NCI-H2081 (cell line): Measurements from ENCODE around the gene GATAD2B.

Experiments used
- DNase-seq, 2 experiments: peaks; one replicate each; lab custom pipeline; 2025; lab: John Stamatoyannopoulos, UW

Gene GATAD2B

GRCh38 chr1:153922972-153923925 is at the start of gene GATAD2B:
Gene GATAD2B, minus strand, starts transcription at chr1:153922972. Its CDS starts 94,625 bp downstream, at chr1:153828347.
- DNase-seq: peak; percentile 100

- no peak for DNase-seq
These were observed 47.6 kb upstream of the GATAD2B start for GRCh38 chr1:153970346-153970745.

- no peak for DNase-seq
These were observed 46.2 kb upstream of the GATAD2B start for GRCh38 chr1:153968972-153969371.

GRCh38 chr1:153968408-153968807 is 45.6 kb upstream of the GATAD2B start:
- DNase-seq: peak in 1 of 2 experiments; percentile 34

DNA sequence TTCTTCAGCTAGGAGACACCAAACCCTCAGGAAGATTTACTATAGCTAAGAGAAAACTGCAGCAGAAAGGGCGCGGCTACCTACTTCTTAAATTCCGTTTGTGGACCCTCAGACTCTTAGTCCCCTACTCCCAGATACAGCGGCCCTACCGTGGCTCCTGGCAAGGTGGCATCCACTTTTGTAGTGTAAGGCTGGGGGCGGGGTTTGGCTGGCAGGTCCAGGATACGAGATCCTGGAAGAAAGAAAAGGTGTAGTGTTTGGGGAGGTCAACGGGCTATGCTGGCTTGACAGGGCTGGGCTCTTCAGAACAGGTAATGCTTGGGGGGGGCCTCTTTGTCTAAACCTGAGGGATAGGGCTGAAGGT is 45.2 kb upstream of the GATAD2B start:
- peak; percentile 48 to 55 for DNase-seq

- DNase-seq: peak; percentile 98 to 100
These were observed 44.6 kb upstream of the GATAD2B start, which contains the start of gene CREB3L4 for GRCh38 chr1:153967107-153967999. Gene CREB3L4, plus strand, starts transcription at chr1:153967902. Its CDS starts 624 bp downstream, at chr1:153968526.

DNA sequence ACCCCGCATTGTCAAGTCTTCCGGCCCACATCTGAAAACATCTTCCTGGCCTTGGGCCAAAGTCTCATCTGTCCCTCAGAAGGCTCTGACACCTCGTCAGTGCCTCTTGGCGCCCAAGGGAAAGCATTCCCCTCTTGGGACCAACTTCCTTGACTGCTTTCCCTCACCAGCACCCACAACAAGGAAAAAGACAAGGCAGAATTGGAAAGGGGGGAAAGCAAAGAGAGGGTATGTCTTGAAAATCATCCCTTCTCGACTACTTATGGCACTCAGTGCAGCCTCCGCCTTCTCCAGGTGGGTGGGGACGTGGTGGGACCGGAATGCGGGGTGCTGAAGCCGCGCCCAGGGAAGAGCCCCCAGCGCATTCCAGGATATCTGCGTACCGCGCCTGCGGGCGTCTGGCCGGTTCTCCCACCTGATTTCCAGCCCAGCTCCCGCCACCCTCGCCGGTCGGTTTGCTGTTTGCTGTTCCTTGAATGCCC is 41.1 kb upstream of the GATAD2B start:
- peak; percentile 30 to 60 for DNase-seq

DNA sequence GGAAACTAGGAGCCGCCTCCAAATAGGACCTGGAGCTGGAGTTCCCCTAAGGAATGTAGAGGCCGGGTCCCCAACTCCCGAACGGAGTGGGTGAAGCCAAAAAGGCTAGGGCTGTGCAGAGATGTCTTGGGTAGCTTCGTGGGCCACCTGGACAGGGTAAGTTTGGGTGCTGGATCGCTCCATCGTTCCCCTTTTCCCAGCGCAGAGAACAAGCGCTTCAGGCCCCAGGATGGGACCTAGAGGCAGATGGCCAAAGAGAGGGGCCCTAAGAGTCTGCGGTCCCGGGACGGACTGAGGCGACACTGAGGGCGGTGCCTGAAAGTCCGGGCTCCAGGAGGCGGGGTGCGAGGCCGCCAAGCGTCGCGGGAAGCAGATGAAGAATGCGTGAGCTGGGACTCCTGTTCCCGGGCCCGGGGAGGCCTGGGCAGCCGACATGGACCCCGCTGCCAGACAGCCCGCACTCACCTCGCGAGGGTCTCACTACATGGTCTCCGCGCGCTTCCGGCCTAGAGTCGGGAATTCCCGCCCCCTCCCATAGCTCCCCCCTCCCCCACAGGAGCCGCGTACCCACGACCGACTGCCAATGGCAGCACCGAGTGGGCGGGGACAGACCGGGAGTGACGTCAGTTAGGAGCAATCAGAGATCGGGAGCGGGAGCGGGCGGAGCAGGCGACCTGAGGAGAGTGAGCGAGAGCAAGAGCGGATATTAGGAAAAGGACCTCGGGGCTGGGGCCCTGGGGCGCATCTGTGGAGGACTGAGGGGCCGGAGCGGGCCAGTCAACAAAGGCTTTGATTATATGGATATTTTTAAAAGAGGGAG is 40.5 kb upstream of the GATAD2B start, which contains the start of gene SLC39A1:
SLC39A1 (minus strand) TSS at position 508 of the 820 bp plus-strand sequence. CDS start 822 bp downstream, outside the sequence.
- DNase-seq: peak; percentile 99 to 100

GRCh38 chr1:153962088-153963029 is 39.6 kb upstream of the GATAD2B start:
- no peak for DNase-seq

DNA sequence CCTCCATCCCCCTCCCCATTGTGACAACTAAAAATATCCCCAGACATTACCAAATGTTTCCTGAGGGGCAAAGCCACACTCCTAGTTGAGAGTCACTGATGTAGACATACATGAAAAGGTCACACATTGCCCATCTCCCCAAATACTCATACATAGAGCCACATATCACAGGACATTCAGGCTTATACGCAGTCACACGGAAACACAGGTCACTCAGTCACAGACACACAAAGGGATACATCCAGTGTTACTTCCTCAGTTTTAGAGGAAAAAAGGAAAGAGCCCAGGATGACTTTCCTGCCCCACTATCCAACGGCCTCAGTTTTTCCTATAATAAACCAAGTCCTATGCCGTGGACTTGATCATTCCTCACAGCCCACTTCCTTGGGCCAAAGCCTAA is 38.6 kb upstream of the GATAD2B start:
- no peak for DNase-seq

DNA sequence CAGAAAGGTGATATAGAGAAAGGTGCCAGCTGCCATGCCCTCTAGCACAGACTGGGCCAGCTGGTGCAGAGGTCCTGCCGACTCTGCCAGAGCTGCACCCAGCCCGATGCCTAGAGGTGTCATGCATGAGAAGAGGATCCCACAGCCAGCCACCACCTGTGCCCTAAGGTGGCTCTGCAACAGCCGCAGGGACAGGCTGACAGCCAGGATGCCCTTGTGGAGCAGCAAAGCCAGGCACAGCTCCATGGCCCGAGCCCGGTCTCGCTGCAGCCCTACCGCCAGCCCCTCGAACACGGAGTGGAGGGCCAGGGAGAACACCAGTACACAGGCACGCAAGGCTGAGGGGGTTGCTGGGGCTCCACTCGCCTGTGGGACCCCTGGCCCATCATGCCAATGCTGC is 37.4 kb upstream of the GATAD2B start:
- DNase-seq: no peak

- DNase-seq: no peak
These were observed 36.7 kb upstream of the GATAD2B start for GRCh38 chr1:153959454-153959853.

DNA sequence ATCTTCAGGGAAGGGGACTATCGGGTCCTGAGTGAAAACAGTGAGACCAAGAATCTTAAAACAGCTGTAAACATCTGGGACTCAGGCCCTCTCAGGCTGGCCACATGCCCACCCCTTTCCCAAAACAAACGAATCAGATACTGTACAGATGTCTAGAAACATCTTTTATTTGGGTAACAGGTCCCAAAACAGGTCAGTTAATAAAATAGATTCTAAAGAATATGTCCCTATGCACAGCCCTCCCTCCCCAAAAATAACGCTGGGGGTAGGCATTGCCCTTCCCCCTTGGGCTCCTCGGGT is 36.1 kb upstream of the GATAD2B start:
- no peak for DNase-seq

GRCh38 chr1:153958111-153958960 is 35.6 kb upstream of the GATAD2B start, which contains the start of gene CRTC2:
Gene CRTC2, minus strand, starts transcription at chr1:153958612. Its CDS starts 115 bp downstream, at chr1:153958497.
- peak; percentile 99 to 100 for DNase-seq

- peak in 1 of 2 experiments; percentile 56 for DNase-seq
These were observed 35.0 kb upstream of the GATAD2B start for GRCh38 chr1:153957744-153958110.

DNA sequence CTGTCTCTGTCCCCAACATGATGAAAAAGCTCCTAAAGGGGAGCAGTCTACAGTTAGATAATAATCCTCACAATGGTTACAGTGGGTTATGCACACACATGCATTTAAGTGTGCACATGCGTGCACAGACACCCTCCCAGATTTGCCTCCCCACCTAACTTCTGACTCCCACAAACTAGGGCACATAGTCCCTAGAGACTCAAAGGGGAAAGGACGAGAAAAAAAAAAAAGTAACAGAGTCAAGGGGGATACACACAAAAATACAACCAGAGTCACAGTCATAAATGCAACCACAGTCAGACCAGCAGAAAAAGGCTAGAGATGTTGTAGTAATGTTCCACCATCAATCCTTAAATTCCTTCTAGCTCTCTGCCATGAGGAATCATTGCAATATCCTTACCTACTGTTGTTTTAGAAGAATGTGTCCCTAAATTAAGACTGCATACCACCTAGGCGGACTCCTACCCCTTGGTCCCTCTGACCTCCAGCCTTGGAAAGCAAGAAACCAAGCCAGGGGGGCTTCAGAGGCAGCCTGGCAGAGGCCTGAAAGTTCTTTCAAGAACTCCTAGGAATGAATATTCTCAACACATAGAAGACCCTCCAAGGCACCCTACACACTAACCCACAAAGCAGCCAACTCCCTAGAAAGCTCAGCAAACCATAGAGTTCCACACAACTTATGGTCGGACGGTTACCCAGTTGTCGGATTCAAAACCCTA is 34.4 kb upstream of the GATAD2B start:
- no peak for DNase-seq

GRCh38 chr1:153954826-153955225 is 32.1 kb upstream of the GATAD2B start:
- no peak for DNase-seq

DNA sequence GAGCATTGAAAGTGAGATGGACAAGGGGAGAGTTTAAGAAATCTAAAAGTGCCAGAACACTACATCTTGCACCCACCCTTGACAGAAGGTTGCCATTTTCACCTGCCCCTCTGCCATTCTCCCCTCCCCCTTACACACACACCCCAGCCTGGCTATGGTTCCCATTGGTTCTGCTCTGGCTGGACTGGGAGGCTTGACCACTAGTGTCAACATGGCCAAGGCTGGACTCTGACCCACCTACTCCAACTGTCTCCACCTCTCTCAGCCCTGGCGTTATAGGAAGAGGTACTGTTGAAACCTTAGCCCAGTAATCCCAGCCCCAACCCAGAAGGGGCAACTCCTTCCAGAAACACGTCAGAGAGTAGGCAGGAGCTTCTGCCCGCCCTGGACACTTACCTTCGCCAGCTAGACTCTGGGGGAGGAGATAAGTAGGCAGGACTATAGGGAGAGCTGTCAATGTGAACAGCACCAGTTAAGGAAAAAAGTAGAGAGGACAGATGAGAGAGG is 31.1 kb upstream of the GATAD2B start:
- DNase-seq: no peak
